Measurements from ENCODE around the gene MEGF11.

The MEGF11 gene

GRCh38 chr15:65917407-65917756, 336.2 kb downstream of the MEGF11 start:
- peak overlapping the region; percentile 76 for H3K27ac ChIP-seq (ENCODE audit: low read depth, low read length, poor library complexity, severe bottlenecking)
- no peaks in the 10 kb centered on the region for H3K9me3 ChIP-seq (ENCODE audit: low read length)
- no peaks in the 10 kb centered on the region for H3K79me2 ChIP-seq (ENCODE audit: insufficient read depth, low read length)
- H3K9me2 ChIP-seq (ENCODE audit: low read depth, low read length) = no peaks in the 10 kb centered on the region
- no peaks in the 10 kb centered on the region for H4K20me1 ChIP-seq (ENCODE audit: insufficient read depth, low read length)
- no peaks in the 10 kb centered on the region for H3F3A ChIP-seq (ENCODE audit: insufficient read depth, low read length)
- H3K9ac ChIP-seq (ENCODE audit: low read length) = peak overlapping the region; percentile 0; the same call in 1 of the 2 replicates
- H2AFZ ChIP-seq (ENCODE audit: low read length) = no peak overlapping the region
- peak overlapping the region; percentile 25; the same call in 1 of the 2 replicates for H3K4me2 ChIP-seq (ENCODE audit: low read length)
- peaks cover 39% of the 10 kb centered on the region for H3K36me3 ChIP-seq (ENCODE audit: insufficient read depth, low read length)
- no peak overlapping the region for H3K4me3 ChIP-seq (ENCODE audit: low read depth, low read length, poor library complexity, severe bottlenecking)
- TF ChIP-seq, protein P1, sequence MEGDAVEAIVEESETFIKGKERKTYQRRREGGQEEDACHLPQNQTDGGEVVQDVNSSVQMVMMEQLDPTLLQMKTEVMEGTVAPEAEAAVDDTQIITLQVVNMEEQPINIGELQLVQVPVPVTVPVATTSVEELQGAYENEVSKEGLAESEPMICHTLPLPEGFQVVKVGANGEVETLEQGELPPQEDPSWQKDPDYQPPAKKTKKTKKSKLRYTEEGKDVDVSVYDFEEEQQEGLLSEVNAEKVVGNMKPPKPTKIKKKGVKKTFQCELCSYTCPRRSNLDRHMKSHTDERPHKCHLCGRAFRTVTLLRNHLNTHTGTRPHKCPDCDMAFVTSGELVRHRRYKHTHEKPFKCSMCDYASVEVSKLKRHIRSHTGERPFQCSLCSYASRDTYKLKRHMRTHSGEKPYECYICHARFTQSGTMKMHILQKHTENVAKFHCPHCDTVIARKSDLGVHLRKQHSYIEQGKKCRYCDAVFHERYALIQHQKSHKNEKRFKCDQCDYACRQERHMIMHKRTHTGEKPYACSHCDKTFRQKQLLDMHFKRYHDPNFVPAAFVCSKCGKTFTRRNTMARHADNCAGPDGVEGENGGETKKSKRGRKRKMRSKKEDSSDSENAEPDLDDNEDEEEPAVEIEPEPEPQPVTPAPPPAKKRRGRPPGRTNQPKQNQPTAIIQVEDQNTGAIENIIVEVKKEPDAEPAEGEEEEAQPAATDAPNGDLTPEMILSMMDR (IDR thresholded peaks at IDR 0.05; ENCODE audit: low read length) = no peak
- TF ChIP-seq EZH2 (IDR thresholded peaks at IDR 0.05; ENCODE audit: borderline replicate concordance, low read length) = no peak
- peaks cover 52% of the 10 kb centered on the region for H3K4me1 ChIP-seq (ENCODE audit: insufficient read depth, low read length, severe bottlenecking)
- H3K27me3 ChIP-seq (ENCODE audit: insufficient read depth, low read length) = no peaks in the 10 kb centered on the region

DNA sequence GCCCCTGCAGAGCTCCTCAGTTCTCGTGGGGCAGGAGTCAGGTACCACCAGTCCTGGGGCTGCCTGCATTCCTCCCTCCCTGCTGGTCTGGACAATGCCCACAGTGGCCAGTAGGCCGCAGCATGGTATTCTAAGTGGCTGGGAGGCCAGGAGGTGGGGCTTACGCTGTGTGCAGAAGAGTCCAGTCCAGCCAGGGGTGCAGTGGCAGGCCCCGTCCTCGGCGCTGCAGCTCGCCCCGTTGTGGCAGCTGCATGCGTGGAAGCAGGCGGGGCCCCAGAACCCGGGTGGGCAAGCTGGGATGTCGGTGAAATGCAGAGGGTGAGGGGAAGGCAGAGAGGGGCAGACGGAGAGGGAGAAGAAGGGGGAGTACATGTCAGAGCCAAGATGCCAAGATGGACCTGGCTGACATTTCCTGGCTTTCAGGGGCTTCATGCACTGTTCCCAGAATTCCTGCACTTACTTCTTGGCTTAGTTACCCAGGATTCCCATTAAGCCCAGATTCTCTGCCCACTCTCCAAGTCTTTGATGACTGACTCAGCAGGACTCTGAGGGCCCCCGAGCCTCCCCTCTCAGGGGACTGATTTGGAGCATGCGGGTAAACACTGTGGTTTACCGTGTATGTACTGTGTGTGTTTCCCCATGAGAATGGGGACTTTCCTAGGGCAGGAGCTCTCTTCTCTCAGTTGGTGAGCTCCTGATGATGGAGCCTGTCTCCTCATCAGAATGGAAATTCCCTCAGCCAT, 336.7 kb downstream of the MEGF11 start:
- Histone ChIP-seq H4K20me1 (ENCODE audit: insufficient read depth, low read length) (no peaks in the 10 kb centered on the region), H3K9me3 (ENCODE audit: low read length) (no peaks in the 10 kb centered on the region), H3K9me2 (ENCODE audit: low read depth, low read length) (no peaks in the 10 kb centered on the region), H3K79me2 (ENCODE audit: insufficient read depth, low read length) (no peaks in the 10 kb centered on the region), H3K4me2 (ENCODE audit: low read length) (peak overlapping the region; percentile 25; the same call in 1 of the 2 replicates), H3F3A (ENCODE audit: insufficient read depth, low read length) (no peaks in the 10 kb centered on the region), H3K4me3 (ENCODE audit: low read depth, low read length, poor library complexity, severe bottlenecking) (peak overlapping the region; percentile 19), H3K36me3 (ENCODE audit: insufficient read depth, low read length) (peaks cover 39% of the 10 kb centered on the region), H3K27me3 (ENCODE audit: insufficient read depth, low read length) (no peaks in the 10 kb centered on the region), H3K4me1 (ENCODE audit: insufficient read depth, low read length, severe bottlenecking) (peaks cover 47% of the 10 kb centered on the region), H3K27ac (ENCODE audit: low read depth, low read length, poor library complexity, severe bottlenecking) (peak overlapping the region; percentile 76), H2AFZ (ENCODE audit: low read length) (no peak overlapping the region), H3K9ac (ENCODE audit: low read length) (peak overlapping the region; percentile 0; the same call in 1 of the 2 replicates)
- TF ChIP-seq, protein P1 (IDR thresholded peaks at IDR 0.05; ENCODE audit: low read length) = peak; percentile 43; the same call in 1 of the 2 replicates
- TF ChIP-seq EZH2 (IDR thresholded peaks at IDR 0.05; ENCODE audit: borderline replicate concordance, low read length) = no peak

DNA sequence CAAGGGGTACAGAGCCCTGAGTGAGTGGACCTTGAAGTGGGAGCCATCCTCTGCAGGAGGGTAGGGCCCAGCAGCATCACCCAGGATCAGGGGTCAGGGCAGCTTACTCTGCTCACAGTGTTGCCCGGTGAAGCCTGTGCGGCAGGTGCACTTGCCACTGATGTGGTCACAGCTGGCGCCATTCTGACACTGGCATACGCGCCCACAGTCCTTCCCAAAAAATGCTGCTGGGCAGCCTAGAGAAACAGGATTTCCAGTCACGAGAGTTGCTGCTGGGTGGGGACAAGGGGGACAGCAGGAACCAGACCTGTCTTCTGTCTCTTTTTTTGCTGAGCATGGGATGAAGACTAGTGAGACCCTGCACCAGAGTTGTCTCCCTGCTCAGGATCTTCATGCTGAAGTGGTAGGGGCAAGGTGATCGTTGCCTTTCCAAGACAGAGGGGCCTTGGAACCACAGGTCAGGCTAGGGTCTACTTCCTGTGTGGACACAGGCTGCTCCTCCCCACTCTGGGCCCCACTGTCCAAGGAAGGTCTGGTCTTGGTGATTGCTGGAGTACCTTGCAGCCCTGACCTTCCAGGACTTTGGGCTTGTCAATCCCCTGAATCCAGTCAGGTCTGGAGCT, 337.4 kb downstream of the MEGF11 start:
- Histone ChIP-seq H3K4me3 (ENCODE audit: low read depth, low read length, poor library complexity, severe bottlenecking) (peak overlapping the region; percentile 19), H3K27ac (ENCODE audit: low read depth, low read length, poor library complexity, severe bottlenecking) (peak overlapping the region; percentile 76), H3K36me3 (ENCODE audit: insufficient read depth, low read length) (peaks cover 36% of the 10 kb centered on the region; the same call in 1 of the 2 replicates), H2AFZ (ENCODE audit: low read length) (no peak overlapping the region), H3K9me3 (ENCODE audit: low read length) (no peaks in the 10 kb centered on the region), H4K20me1 (ENCODE audit: insufficient read depth, low read length) (no peaks in the 10 kb centered on the region), H3K9ac (ENCODE audit: low read length) (no peak overlapping the region; the same call in 1 of the 2 replicates), H3K4me2 (ENCODE audit: low read length) (peak overlapping the region; percentile 25; the same call in 1 of the 2 replicates), H3K9me2 (ENCODE audit: low read depth, low read length) (no peaks in the 10 kb centered on the region), H3F3A (ENCODE audit: insufficient read depth, low read length) (no peaks in the 10 kb centered on the region), H3K4me1 (ENCODE audit: insufficient read depth, low read length, severe bottlenecking) (peaks cover 40% of the 10 kb centered on the region), H3K79me2 (ENCODE audit: insufficient read depth, low read length) (no peaks in the 10 kb centered on the region), H3K27me3 (ENCODE audit: insufficient read depth, low read length) (no peaks in the 10 kb centered on the region)
- TF ChIP-seq, protein P1 (IDR thresholded peaks at IDR 0.05; ENCODE audit: low read length) = no peak
- no peak for TF ChIP-seq EZH2 (IDR thresholded peaks at IDR 0.05; ENCODE audit: borderline replicate concordance, low read length)
